Dermis blood vessel endothelial cell (primary cell): ENCODE measurements around the gene HOXD4. TPM values are rescaled to one million over a fixed set of nuclear protein-coding genes. Genes with fewer than 3 reads are reported as not detected.

Experiments
- DNase-seq: peaks from one replicate; pipeline ENCODE4 v3.0.0; 2010
- total RNA-seq: library from RNA; depleted of rRNA; stranded (reverse); fragments of >200 nt; gene quantifications from 2 replicates; pipeline ENCODE4 v1.2.3, GENCODE V29; 2014

The HOXD4 gene
- total RNA-seq, result 6.1 and 8.8 TPM in 2 replicates

- no peak for DNase-seq
Observed at GRCh38 chr2:176151442-176152287, at the start of gene HOXD4. TSS of gene HOXD4 (plus strand) at chr2:176151550. CDS start at chr2:176151634, 84 bp downstream.

GRCh38 chr2:176101842-176102241, 49.5 kb upstream of the HOXD4 start:
- no peak for DNase-seq

GRCh38 chr2:176102309-176102866, 49.0 kb upstream of the HOXD4 start:
- no peak for DNase-seq

- DNase-seq, result no peak
Observed at GRCh38 chr2:176103194-176103593, 48.2 kb upstream of the HOXD4 start.

- no peak for DNase-seq
Observed at GRCh38 chr2:176103742-176104315, 47.5 kb upstream of the HOXD4 start.

- DNase-seq, result no peak
Observed at GRCh38 chr2:176104316-176105077, 46.9 kb upstream of the HOXD4 start.

- no peak for DNase-seq
Observed at GRCh38 chr2:176105078-176105729, 46.1 kb upstream of the HOXD4 start.

GRCh38 chr2:176105730-176106580, 45.4 kb upstream of the HOXD4 start:
- no peak for DNase-seq

- peak; percentile 57 for DNase-seq
Observed at GRCh38 chr2:176106581-176107539, 44.5 kb upstream of the HOXD4 start, which contains the start of gene HOXD11. TSS of gene HOXD11 (plus strand) at chr2:176107280. CDS start at chr2:176107356, 76 bp downstream.

GRCh38 chr2:176107731-176108181, 43.6 kb upstream of the HOXD4 start:
- peak; percentile 40 for DNase-seq

- no peak for DNase-seq
Observed at GRCh38 chr2:176109192-176109901, 42.0 kb upstream of the HOXD4 start.

- no peak for DNase-seq
Observed at GRCh38 chr2:176109946-176110345, 41.4 kb upstream of the HOXD4 start.

GRCh38 chr2:176110415-176111308, 40.7 kb upstream of the HOXD4 start:
- no peak for DNase-seq

GRCh38 chr2:176111309-176111663, 40.1 kb upstream of the HOXD4 start:
- peak; percentile 88 for DNase-seq

GRCh38 chr2:176111846-176112374, 39.4 kb upstream of the HOXD4 start:
- no peak for DNase-seq

GRCh38 chr2:176112375-176113302, 38.7 kb upstream of the HOXD4 start:
- DNase-seq, result no peak
